Brain microvascular endothelial cell (primary cell): ENCODE data around the gene METRNL.

ENCODE experiments used
- DNase-seq: peaks from one replicate; pipeline ENCODE4 v3.0.0-alpha.2; 2020
- H3K27ac ChIP-seq: fragments of 250-450 bp; sonication (Bioruptor Pico); 2 replicates; pipeline ENCODE4 v1.5.1; 2020; ENCODE audit warnings: mild to moderate bottlenecking, moderate library complexity
- H3K27me3 ChIP-seq: fragments of 250-450 bp; sonication (Bioruptor Pico); replicated peaks from 2 replicates; pipeline ENCODE4 v1.5.1; 2020; ENCODE audit warnings: mild to moderate bottlenecking
- H3K36me3 ChIP-seq: fragments of 250-450 bp; sonication (Bioruptor Pico); replicated peaks from 2 replicates; pipeline ENCODE4 v1.5.1; 2020; ENCODE audit warnings: mild to moderate bottlenecking
- H3K4me3 ChIP-seq: 2 replicates; pipeline ENCODE4 v1.5.1; 2011; ENCODE audit warnings: low read depth, mild to moderate bottlenecking, control low read depth, low read length, moderate library complexity
- in situ Hi-C: cut with HindIII; loops from 2 replicates; pipeline ENCODE4 v1.10.0; 2017; ENCODE audit warnings: low sequenced_read_pairs, low pct_ligation_motif_present
- TF ChIP-seq, protein P1 (sequence below): IDR thresholded peaks from 2 replicates; pipeline ENCODE4 v1.5.1; 2011; ENCODE audit warnings: low read depth, mild to moderate bottlenecking, moderate library complexity, low read length, control low read depth, inconsistent platforms; ENCODE audit errors: missing control alignments

The METRNL gene

DNA sequence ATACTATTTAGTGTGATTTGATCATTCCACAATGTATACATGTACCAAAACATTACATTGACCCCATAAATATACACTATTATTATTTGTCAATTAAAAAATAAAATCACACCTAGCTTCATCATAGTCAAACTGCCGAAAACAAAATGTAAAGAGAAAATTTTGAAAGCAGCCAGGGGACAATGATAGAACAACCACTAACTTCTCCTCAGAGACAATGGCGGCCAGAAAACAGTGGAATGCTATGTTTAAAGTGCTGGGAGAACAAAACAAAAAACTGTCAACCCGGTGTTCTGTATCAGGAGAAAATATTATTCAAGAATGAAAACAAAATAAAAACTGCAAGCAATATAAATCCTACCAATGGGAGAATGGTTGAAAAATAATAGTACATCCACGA is 63.2 kb downstream of the METRNL start:
- TF ChIP-seq, protein P1, sequence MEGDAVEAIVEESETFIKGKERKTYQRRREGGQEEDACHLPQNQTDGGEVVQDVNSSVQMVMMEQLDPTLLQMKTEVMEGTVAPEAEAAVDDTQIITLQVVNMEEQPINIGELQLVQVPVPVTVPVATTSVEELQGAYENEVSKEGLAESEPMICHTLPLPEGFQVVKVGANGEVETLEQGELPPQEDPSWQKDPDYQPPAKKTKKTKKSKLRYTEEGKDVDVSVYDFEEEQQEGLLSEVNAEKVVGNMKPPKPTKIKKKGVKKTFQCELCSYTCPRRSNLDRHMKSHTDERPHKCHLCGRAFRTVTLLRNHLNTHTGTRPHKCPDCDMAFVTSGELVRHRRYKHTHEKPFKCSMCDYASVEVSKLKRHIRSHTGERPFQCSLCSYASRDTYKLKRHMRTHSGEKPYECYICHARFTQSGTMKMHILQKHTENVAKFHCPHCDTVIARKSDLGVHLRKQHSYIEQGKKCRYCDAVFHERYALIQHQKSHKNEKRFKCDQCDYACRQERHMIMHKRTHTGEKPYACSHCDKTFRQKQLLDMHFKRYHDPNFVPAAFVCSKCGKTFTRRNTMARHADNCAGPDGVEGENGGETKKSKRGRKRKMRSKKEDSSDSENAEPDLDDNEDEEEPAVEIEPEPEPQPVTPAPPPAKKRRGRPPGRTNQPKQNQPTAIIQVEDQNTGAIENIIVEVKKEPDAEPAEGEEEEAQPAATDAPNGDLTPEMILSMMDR, result no peak
- no peak overlapping the region for H3K27ac ChIP-seq
- no peak for DNase-seq
- in situ Hi-C loops, result no loop called here
- H3K4me3 ChIP-seq, result no peak overlapping the region
- no peaks in the 10 kb centered on the region for H3K36me3 ChIP-seq
- H3K27me3 ChIP-seq, result no peaks in the 10 kb centered on the region

- H3K4me3 ChIP-seq, result no peak overlapping the region
- no peak overlapping the region for H3K27ac ChIP-seq
- TF ChIP-seq, protein P1, result no peak
- in situ Hi-C loops, result no loop called here
- H3K27me3 ChIP-seq, result no peaks in the 10 kb centered on the region
- no peak for DNase-seq
- no peaks in the 10 kb centered on the region for H3K36me3 ChIP-seq
These were observed 64.4 kb downstream of the METRNL start for GRCh38 chr17:83143817-83144231.
